Activated CD4-positive, alpha-beta T cell treated with anti-CD3 and anti-CD28 coated beads, Interleukin-2, amount 10 ng/mL, durations not matched to agents 24 days and 14 days (primary cell): Measurements from ENCODE around the gene CORIN. TPM values are rescaled to one million over a fixed set of nuclear protein-coding genes. Genes with fewer than 3 reads are reported as not detected.
"Not testable (repeated sequence)": the region's sequence is repeated elsewhere in the genome, so short reads cannot be mapped to it uniquely, and the experiment has no call there.

Source experiments
- DNase-seq: peaks from one replicate; pipeline ENCODE4 v3.0.0; 2022
- H3K27ac Mint-ChIP-seq: one replicate; pipeline ENCODE4 v1.8.0; 2022; ENCODE audit warnings: mild to moderate bottlenecking, mixed read lengths
- H3K27me3 Mint-ChIP-seq: one replicate; pipeline ENCODE4 v1.8.0; 2022; ENCODE audit warnings: mixed read lengths
- H3K36me3 Mint-ChIP-seq: one replicate; pipeline ENCODE4 v1.8.0; 2022; ENCODE audit warnings: low read depth, mild to moderate bottlenecking, mixed read lengths
- H3K4me1 Mint-ChIP-seq: one replicate; pipeline ENCODE4 v1.8.0; 2021; ENCODE audit warnings: mixed read lengths
- H3K4me3 Mint-ChIP-seq: one replicate; pipeline ENCODE4 v1.8.0; 2022; ENCODE audit warnings: mild to moderate bottlenecking, moderate library complexity, mixed read lengths
- H3K9me3 Mint-ChIP-seq: one replicate; pipeline ENCODE4 v1.8.0; 2021; ENCODE audit warnings: mixed read lengths
- intact Hi-C: fragments of 100-400 bp; cut with micrococcal nuclease; formaldehyde crosslinking; loops from one replicate; pipeline ENCODE4 v1.15.1; 2023
- total RNA-seq: library from RNA; stranded (reverse); gene quantifications from 2 replicates; pipeline ENCODE4 v1.2.3, GENCODE V29; 2022

The CORIN gene
- total RNA-seq, 1 donor from 2014 or later = 0.51 TPM

DNA sequence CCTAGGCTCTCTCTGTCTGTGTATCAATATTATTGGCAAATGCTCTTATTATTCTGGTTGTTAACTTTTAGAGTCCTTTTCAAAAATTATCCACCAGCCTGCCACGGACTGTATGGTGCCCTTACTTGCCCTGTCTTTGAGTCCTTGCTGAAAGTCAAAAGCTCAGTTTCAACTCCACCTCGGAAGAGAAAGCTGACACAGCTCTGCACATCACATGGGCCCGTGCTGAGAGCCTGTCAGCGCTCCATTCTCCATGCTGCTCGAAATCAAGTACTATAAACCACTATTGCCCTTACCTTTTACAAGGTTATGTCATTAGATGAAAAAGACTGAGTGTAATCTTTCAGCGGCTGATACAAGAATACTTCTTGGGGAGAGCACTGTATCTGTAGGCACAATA lies 141.0 kb downstream of the CORIN start:
- Mint-ChIP-seq H3K9me3 (no peaks in the 10 kb centered on the region), H3K4me1 (no peaks in the 10 kb centered on the region), H3K27me3 (peaks cover 39% of the 10 kb centered on the region), H3K27ac (no peak overlapping the region), H3K4me3 (no peak overlapping the region), H3K36me3 (no peaks in the 10 kb centered on the region)
- DNase-seq = no peak
- intact Hi-C loops = no loop called here

DNA sequence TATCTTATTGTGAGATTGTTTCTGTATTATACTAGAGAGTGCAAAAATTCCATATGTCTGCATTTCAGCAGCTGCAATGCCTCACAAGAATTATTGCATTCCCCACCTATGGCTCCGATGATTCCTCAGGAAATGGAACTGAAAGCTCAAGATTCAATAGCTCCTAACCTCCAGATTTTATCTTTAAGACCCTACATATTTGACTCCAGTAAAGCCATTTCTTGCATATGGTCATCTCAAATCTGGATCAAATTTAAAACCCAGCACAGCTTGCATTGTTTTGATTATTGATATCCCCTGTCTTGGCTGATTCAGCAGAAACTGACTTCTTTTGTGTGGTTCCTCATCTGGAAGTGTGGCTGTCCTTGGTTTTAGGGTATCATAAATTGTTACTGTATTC lies 142.6 kb downstream of the CORIN start:
- Mint-ChIP-seq H3K4me1 (no peaks in the 10 kb centered on the region), H3K4me3 (no peak overlapping the region), H3K27ac (no peak overlapping the region), H3K9me3 (no peaks in the 10 kb centered on the region), H3K27me3 (peaks cover 30% of the 10 kb centered on the region), H3K36me3 (no peaks in the 10 kb centered on the region)
- no peak for DNase-seq
- intact Hi-C loops = no loop called here

DNA sequence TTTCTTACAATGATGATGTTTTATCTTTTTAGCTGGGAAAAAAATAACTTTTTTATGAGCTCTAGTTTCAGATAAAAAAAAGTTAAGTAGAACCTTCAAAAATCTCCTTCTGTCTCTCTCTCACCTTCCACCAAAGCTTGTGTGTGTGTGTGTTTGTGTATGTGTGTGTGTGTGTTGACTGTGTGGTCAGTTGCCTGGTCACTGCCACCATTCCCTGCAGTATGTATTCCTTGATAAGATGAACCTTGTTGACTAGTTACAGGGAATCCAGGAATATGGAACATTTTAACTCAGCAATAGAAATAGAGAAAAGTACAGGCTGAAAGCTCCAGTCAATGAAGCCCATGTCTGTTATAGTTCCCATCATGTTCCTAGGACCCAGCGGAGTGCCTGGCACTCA lies 143.5 kb downstream of the CORIN start:
- intact Hi-C loops = no loop called here
- Mint-ChIP-seq H3K27me3 (peaks cover 25% of the 10 kb centered on the region), H3K27ac (no peak overlapping the region), H3K36me3 (no peaks in the 10 kb centered on the region), H3K4me1 (no peaks in the 10 kb centered on the region), H3K4me3 (no peak overlapping the region), H3K9me3 (no peaks in the 10 kb centered on the region)
- DNase-seq = no peak

DNA sequence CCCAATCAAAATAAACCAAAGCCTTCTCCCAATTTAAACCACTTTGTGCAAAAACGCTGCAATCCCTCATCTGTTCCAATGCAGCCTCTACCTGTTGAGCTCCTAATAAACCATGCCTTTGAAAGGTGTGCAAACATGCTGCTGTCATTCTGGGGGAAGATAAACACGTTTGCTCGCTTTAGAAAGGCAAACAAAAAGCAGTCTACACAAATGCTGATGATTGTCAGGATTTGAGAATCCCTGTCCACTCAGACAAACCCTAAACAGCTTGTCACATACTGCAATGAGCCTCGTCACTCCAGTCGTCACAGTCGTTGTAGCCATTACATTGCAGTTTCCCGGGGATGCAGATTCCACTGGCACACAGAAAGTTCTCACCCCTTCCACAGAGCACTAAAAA lies 145.2 kb downstream of the CORIN start:
- Mint-ChIP-seq H3K27ac (no peak overlapping the region), H3K4me1 (no peaks in the 10 kb centered on the region), H3K27me3 (peaks cover 22% of the 10 kb centered on the region), H3K9me3 (no peaks in the 10 kb centered on the region), H3K4me3 (no peak overlapping the region), H3K36me3 (no peaks in the 10 kb centered on the region)
- intact Hi-C loops = no loop called here
- DNase-seq = no peak

- H3K9me3 Mint-ChIP-seq, H3K4me1 Mint-ChIP-seq, intact Hi-C loops, DNase-seq, H3K27ac Mint-ChIP-seq, H3K4me3 Mint-ChIP-seq, H3K36me3 Mint-ChIP-seq: not testable (repeated sequence)
- H3K27me3 Mint-ChIP-seq = peaks cover 22% of the 10 kb centered on the region
These were observed 146.0 kb downstream of the CORIN start for GRCh38 chr4:47691757-47692383.

GRCh38 chr4:47690611-47691010 lies 147.3 kb downstream of the CORIN start:
- H3K36me3 Mint-ChIP-seq = no peaks in the 10 kb centered on the region
- no peak overlapping the region for H3K4me3 Mint-ChIP-seq
- intact Hi-C loops = no loop called here

GRCh38 chr4:47686294-47686872 lies 151.5 kb downstream of the CORIN start:
- Mint-ChIP-seq H3K27me3 (peaks cover 17% of the 10 kb centered on the region), H3K4me3 (no peak overlapping the region), H3K27ac (no peak overlapping the region), H3K36me3 (no peaks in the 10 kb centered on the region), H3K4me1 (peaks cover 3% of the 10 kb centered on the region), H3K9me3 (no peaks in the 10 kb centered on the region)
- DNase-seq = peak; percentile 88
- intact Hi-C loops = loop anchor here (1.0 to 5.0 kb wide), 4 partner anchors 153 to 456 kb away; no protein-coding TSS in a partner anchor

More at GRCh38 chr4:47690611-47691010, 147.3 kb downstream of the CORIN start:
- Mint-ChIP-seq H3K4me1 (peaks cover 3% of the 10 kb centered on the region), H3K27ac (no peak overlapping the region), H3K9me3 (no peaks in the 10 kb centered on the region), H3K27me3 (peaks cover 26% of the 10 kb centered on the region)
- DNase-seq = no peak

DNA sequence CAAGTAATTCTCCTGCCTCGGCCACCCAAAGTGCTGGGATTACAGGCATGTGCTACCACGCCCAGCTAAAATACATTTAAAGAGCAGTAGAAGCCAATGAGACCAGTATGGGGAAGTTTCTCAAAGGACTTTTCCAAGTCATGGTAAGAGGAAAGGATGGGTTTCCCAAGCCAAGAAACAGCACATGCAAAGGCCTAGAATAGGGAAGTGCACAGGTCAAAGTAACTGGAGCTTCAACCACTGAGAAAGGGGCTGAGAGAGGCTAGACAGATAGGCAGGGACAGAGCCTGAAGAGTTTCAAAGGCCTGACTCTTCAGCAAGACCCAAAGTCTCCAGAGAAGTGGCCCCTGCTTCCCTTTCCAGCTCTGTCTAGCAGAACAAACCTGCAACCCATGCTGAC lies 162.1 kb downstream of the CORIN start:
- H3K9me3 Mint-ChIP-seq = no peaks in the 10 kb centered on the region
- H3K27ac Mint-ChIP-seq = no peak overlapping the region
- intact Hi-C loops = no loop called here
- H3K36me3 Mint-ChIP-seq = no peaks in the 10 kb centered on the region
- no peak overlapping the region for H3K4me3 Mint-ChIP-seq
- peaks cover 8% of the 10 kb centered on the region for H3K27me3 Mint-ChIP-seq
- no peak for DNase-seq
- H3K4me1 Mint-ChIP-seq = no peaks in the 10 kb centered on the region

DNA sequence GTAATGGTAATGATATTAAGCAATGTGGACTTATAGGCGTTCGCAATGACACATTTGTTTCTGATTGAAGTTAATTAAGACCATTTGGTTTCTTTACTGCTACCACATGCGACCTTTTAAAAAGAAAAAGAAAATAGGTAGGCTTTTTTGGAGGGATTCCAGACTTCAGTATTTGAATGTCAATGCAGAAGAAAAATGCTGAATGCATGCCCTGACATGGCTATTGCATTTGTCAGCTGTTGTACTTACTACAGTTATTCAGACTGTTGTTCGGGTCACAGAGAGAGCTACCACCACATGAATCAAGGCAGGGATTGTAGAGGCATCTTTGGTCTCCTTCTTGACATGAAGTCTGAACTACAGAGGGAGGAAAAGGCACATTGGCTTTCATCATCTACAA lies 163.7 kb downstream of the CORIN start:
- Mint-ChIP-seq H3K9me3 (no peaks in the 10 kb centered on the region), H3K4me3 (no peak overlapping the region), H3K4me1 (no peaks in the 10 kb centered on the region), H3K27me3 (peaks cover 7% of the 10 kb centered on the region), H3K36me3 (no peaks in the 10 kb centered on the region), H3K27ac (no peak overlapping the region)
- DNase-seq = no peak
- intact Hi-C loops = no loop called here

DNA sequence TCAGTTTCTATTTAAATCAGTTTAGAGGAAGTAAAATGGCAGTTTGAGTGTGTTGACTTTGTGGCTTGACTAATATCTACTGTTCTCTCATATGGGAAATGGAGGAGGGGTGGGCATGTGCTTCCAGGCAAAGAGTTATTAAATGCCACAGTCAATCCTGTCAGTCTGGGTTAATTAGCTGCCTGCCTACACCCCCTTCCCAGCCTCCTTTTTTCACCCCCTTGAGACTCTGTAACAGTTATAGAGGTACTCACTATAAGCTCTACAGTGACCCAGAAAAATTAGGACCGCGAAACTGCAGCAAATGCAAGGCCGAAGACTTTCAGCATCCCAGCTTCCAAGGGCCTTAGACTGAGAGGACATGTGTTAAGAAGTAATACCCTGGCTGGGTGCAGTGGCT lies 165.2 kb downstream of the CORIN start:
- DNase-seq = no peak
- no peak overlapping the region for H3K4me3 Mint-ChIP-seq
- intact Hi-C loops = no loop called here
- no peaks in the 10 kb centered on the region for H3K4me1 Mint-ChIP-seq
- no peaks in the 10 kb centered on the region for H3K36me3 Mint-ChIP-seq
- no peaks in the 10 kb centered on the region for H3K9me3 Mint-ChIP-seq
- no peak overlapping the region for H3K27ac Mint-ChIP-seq
- H3K27me3 Mint-ChIP-seq = peaks cover 7% of the 10 kb centered on the region

- Mint-ChIP-seq H3K4me1 (no peaks in the 10 kb centered on the region), H3K27me3 (peaks cover 15% of the 10 kb centered on the region), H3K27ac (no peak overlapping the region), H3K36me3 (no peaks in the 10 kb centered on the region), H3K4me3 (no peak overlapping the region), H3K9me3 (no peaks in the 10 kb centered on the region)
- intact Hi-C loops = loop anchor here (1.0 to 5.0 kb wide), 2 partner anchors 263 to 417 kb away; no protein-coding TSS in a partner anchor
- DNase-seq = no peak
These were observed 167.9 kb downstream of the CORIN start for GRCh38 chr4:47669946-47670345.

DNA sequence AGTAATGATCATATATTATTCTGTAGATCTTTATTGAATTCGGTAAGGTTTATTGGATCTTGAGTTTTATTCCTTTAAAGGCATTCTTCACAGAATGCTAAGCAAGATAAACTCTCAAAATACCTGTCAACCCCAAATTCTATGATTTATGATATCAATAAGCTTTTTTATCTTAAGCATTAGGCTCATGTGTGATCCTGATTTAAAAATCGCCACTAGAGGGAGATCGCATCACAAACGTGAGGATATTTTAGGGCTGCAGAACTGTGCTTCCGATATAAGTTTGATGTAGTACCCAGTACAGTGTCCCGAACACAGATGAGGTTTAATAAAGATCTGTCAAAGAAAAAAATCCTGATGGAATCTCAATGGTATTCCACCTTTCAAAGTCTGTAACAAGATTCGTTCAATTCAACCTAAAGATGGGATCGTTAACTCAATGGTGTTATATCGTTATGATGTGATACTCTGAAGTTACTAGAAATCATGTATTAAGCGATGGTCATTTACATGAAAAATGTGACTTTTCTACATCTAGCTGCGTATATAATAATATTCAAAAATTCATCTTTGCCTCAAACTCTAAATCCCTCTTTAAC lies 169.0 kb downstream of the CORIN start:
- H3K27me3 Mint-ChIP-seq = peaks cover 18% of the 10 kb centered on the region
- H3K9me3 Mint-ChIP-seq = no peaks in the 10 kb centered on the region
- no peaks in the 10 kb centered on the region for H3K4me1 Mint-ChIP-seq
- no peaks in the 10 kb centered on the region for H3K36me3 Mint-ChIP-seq
- peak; percentile 77 for DNase-seq
- H3K4me3 Mint-ChIP-seq = no peak overlapping the region
- no peak overlapping the region for H3K27ac Mint-ChIP-seq
- intact Hi-C loops = loop anchor here (1.0 to 5.0 kb wide), 2 partner anchors 264 to 418 kb away; no protein-coding TSS in a partner anchor

DNA sequence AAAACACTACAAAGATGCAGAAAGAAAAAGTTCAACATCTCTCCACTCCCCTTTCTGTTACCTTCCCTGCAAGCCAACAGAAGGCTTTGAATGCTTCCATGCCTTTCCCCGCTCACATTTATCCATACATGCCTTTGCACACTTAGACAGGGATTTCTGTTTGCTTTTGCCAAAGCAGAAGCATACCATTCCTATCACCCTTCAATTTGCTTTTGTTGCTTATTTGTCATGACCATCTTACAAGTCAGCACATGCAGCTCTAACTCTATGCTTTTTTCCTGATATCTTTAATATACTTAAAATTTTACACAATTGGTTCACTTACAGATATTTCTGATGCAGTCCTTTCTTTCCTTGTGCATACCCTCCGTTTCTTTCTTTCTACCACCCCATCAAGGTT lies 169.6 kb downstream of the CORIN start:
- Mint-ChIP-seq H3K27me3 (peaks cover 20% of the 10 kb centered on the region), H3K36me3 (no peaks in the 10 kb centered on the region), H3K27ac (no peak overlapping the region), H3K4me1 (no peaks in the 10 kb centered on the region), H3K4me3 (no peak overlapping the region), H3K9me3 (no peaks in the 10 kb centered on the region)
- intact Hi-C loops = loop anchor here (5.0 kb wide), 1 partner anchor 419 kb away; no protein-coding TSS in a partner anchor
- no peak for DNase-seq

DNA sequence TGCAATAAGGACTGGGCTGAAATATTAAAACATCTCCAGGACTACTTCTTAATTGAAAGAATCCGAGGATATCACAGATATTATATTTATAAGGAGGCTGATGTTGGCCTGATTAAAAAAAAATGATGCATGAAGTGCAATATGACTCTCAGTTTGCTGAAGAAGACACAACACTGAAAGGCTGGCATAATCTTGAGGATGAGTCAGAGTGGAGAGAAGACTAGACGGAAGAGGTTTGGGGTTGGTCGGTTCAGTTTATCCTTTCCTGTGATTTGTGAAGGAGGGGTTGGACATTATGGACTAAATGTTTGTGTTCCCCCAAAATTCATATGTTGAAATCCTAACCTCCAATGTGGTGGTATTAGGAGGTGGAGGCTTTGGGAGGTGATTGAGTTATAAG lies 170.3 kb downstream of the CORIN start:
- Mint-ChIP-seq H3K4me1 (no peaks in the 10 kb centered on the region), H3K4me3 (no peak overlapping the region), H3K9me3 (no peaks in the 10 kb centered on the region), H3K36me3 (no peaks in the 10 kb centered on the region), H3K27ac (no peak overlapping the region), H3K27me3 (peaks cover 20% of the 10 kb centered on the region)
- DNase-seq = no peak
- intact Hi-C loops = loop anchor here (5.0 kb wide), 1 partner anchor 420 kb away; no protein-coding TSS in a partner anchor
